Left colon (tissue), 2 donors: ENCODE measurements around the gene DMAC2. TPM values are rescaled to one million over a fixed set of nuclear protein-coding genes. Genes with fewer than 3 reads are reported as not detected.
"Not testable (repeated sequence)": the region's sequence is repeated elsewhere in the genome, so short reads cannot be mapped to it uniquely, and the experiment has no call there.

ENCODE experiments used
- ATAC-seq: fragments of 200-7000 bp; cut with Tn5 transposase; one replicate; pipeline ENCODE4 v1.9.1; 2020; ENCODE audit warnings: mild to moderate bottlenecking, moderate library complexity
- DNase-seq, 2 donors: peaks; one replicate each; pipeline ENCODE4 v3.0.0-alpha.2; 2020
- intact Hi-C, 2 donors: fragments of 100-400 bp; cut with DNase I in 1 of 2; cut with micrococcal nuclease in 1 of 2; formaldehyde crosslinking; loops; one replicate each; pipeline versions ENCODE4 v1.11.2 to v1.14.0; 2022; cut with DNase I, micrococcal nuclease
- total RNA-seq, 2 donors: library from RNA; stranded (reverse); fragmentation: NEBNext Ultra II Directional; extraction: Animal tissue kit (Norgen Biotek cat#: 25700); gene quantifications; one replicate each; pipeline ENCODE4 v1.2.1, GENCODE V29; 2021
- donor health status: DM: no; HTN: no; CAD: no.
- donor health status: DM: yes; HTN: yes; CAD: no.

The DMAC2 gene
- total RNA-seq, 2 donors from 2014 or later: 43.6 to 48.9 TPM

- intact Hi-C loops: no loop called here
- DNase-seq (no peak), ATAC-seq (no peak)
These were observed 8.1 kb upstream of the DMAC2 start for GRCh38 chr19:41447732-41448332.

GRCh38 chr19:41445575-41445974 is 5.9 kb upstream of the DMAC2 start:
- ATAC-seq: no peak
- intact Hi-C loops: no loop called here
- no peak for DNase-seq

GRCh38 chr19:41443813-41444455 is 4.2 kb upstream of the DMAC2 start:
- no peak for ATAC-seq
- no peak for DNase-seq
- intact Hi-C loops: no loop called here

GRCh38 chr19:41442473-41443355 is 3.0 kb upstream of the DMAC2 start, which contains the start of gene ERICH4:
Gene ERICH4, plus strand, starts transcription at chr19:41443156. Its CDS starts 14 bp downstream, at chr19:41443170.
- ATAC-seq (no peak), DNase-seq (no peak)
- intact Hi-C loops: no loop called here

GRCh38 chr19:41441321-41441945 is 1.7 kb upstream of the DMAC2 start:
- no peak for ATAC-seq
- no peak for DNase-seq
- intact Hi-C loops: no loop called here

GRCh38 chr19:41437944-41438574 is 1.7 kb downstream of the DMAC2 start:
- no peak for ATAC-seq
- intact Hi-C loops: no loop called here
- DNase-seq: no peak

- ATAC-seq (no peak), DNase-seq (no peak)
- intact Hi-C loops: no loop called here
These were observed 3.1 kb downstream of the DMAC2 start for GRCh38 chr19:41436674-41436951.

- intact Hi-C loops: no loop called here
- ATAC-seq (peak; percentile 50), DNase-seq (no peak)
These were observed 3.6 kb downstream of the DMAC2 start for GRCh38 chr19:41435936-41436673.

- ATAC-seq, DNase-seq, intact Hi-C loops: not testable (repeated sequence)
These were observed 4.3 kb downstream of the DMAC2 start for GRCh38 chr19:41435376-41435775.

GRCh38 chr19:41434450-41434849 is 5.3 kb downstream of the DMAC2 start:
- ATAC-seq: no peak
- intact Hi-C loops: no loop called here
- DNase-seq: no peak

- DNase-seq (no peak), ATAC-seq (no peak)
- intact Hi-C loops: no loop called here
These were observed 6.5 kb downstream of the DMAC2 start for GRCh38 chr19:41433171-41433570.

- peak in 1 of 2 donors; percentile 45 for DNase-seq
- intact Hi-C loops: no loop called here
- ATAC-seq: no peak
These were observed 8.0 kb downstream of the DMAC2 start for GRCh38 chr19:41431426-41432386.

GRCh38 chr19:41430922-41431321 is 8.8 kb downstream of the DMAC2 start:
- intact Hi-C loops: no loop called here
- no peak for DNase-seq
- no peak for ATAC-seq

- intact Hi-C loops: no loop called here
- DNase-seq (no peak), ATAC-seq (no peak)
These were observed 11.2 kb downstream of the DMAC2 start for GRCh38 chr19:41428481-41428859.

- peak; percentile 56 to 57 for DNase-seq
- intact Hi-C loops: no loop called here
- ATAC-seq: peak; percentile 28
These were observed 11.8 kb downstream of the DMAC2 start for GRCh38 chr19:41427647-41428480.

- intact Hi-C loops: no loop called here
- DNase-seq: peak; percentile 92 to 95
- peak; percentile 81 for ATAC-seq
These were observed 12.6 kb downstream of the DMAC2 start, which contains the start of gene B3GNT8 for GRCh38 chr19:41426952-41427646. Gene B3GNT8, minus strand, starts transcription at chr19:41427374. Its CDS starts 596 bp downstream, at chr19:41426778.
